GM23338 (cell line): ENCODE results near the gene GRIP2. TPM values are rescaled to one million over a fixed set of nuclear protein-coding genes. Genes with fewer than 3 reads are reported as not detected.

Experiments used
- ATAC-seq: fragments of 200-7000 bp; cut with Tn5 transposase; 3 replicates; pipeline ENCODE4 v1.9.1; 2020
- DNase-seq: peaks from one replicate; pipeline ENCODE4 v3.0.0-alpha.2; 2015; ENCODE audit warnings: low spot score
- H2AFZ ChIP-seq: fragments of 200-600 bp; sonication (generic); 2 replicates; pipeline ENCODE4 v1.8.0; 2016; ENCODE audit warnings: antibody characterized with exemption, mild to moderate bottlenecking, moderate library complexity
- H3F3A ChIP-seq: fragments of 200-600 bp; sonication (generic); replicated peaks from 2 replicates; pipeline ENCODE4 v1.8.0; 2017; ENCODE audit warnings: antibody characterized with exemption, mixed run types, low read depth
- H3K27ac ChIP-seq: fragments of 200-600 bp; sonication (generic); 2 replicates; pipeline ENCODE4 v1.6.1; 2016; ENCODE audit warnings: low read depth
- H3K27me3 ChIP-seq: fragments of 200-600 bp; sonication (generic); 2 replicates; pipeline ENCODE4 v1.8.0; 2016; ENCODE audit warnings: mild to moderate bottlenecking, mixed run types, moderate library complexity; ENCODE audit not compliant: insufficient read depth
- H3K36me3 ChIP-seq: fragments of 200-600 bp; sonication (generic); 2 replicates; pipeline ENCODE4 v1.8.0; 2016; ENCODE audit warnings: mild to moderate bottlenecking; ENCODE audit not compliant: insufficient read depth
- H3K4me1 ChIP-seq: fragments of 200-600 bp; sonication (generic); 2 replicates; pipeline ENCODE4 v1.8.0; 2016; ENCODE audit warnings: mild to moderate bottlenecking, moderate library complexity; ENCODE audit not compliant: insufficient read depth
- H3K4me2 ChIP-seq: fragments of 200-600 bp; sonication (generic); 2 replicates; pipeline ENCODE4 v1.7.1; 2017; ENCODE audit warnings: mixed run types
- H3K4me3 ChIP-seq: fragments of 200-600 bp; sonication (generic); 2 replicates; pipeline ENCODE4 v1.6.1; 2016; ENCODE audit warnings: mixed run types
- H3K79me2 ChIP-seq: fragments of 200-600 bp; sonication (generic); replicated peaks from 2 replicates; pipeline ENCODE4 v1.8.0; 2017; ENCODE audit warnings: mild to moderate bottlenecking; ENCODE audit not compliant: insufficient read depth
- H3K9me2 ChIP-seq: fragments of 200-600 bp; sonication (generic); 2 replicates; pipeline ENCODE4 v1.8.0; 2017; ENCODE audit not compliant: insufficient read depth
- H4K20me1 ChIP-seq: fragments of 200-600 bp; sonication (generic); replicated peaks from 2 replicates; pipeline ENCODE4 v1.8.0; 2017; ENCODE audit warnings: mild to moderate bottlenecking; ENCODE audit not compliant: insufficient read depth
- H3K27ac Mint-ChIP-seq: 2 replicates; pipeline ENCODE4 v1.8.0; 2020; ENCODE audit warnings: inconsistent platforms, mild to moderate bottlenecking, moderate library complexity, mixed read lengths
- H3K27me3 Mint-ChIP-seq: 3 replicates; pipeline ENCODE4 v1.8.0; 2022; ENCODE audit warnings: low read depth, mild to moderate bottlenecking, moderate library complexity, mixed read lengths, inconsistent platforms; ENCODE audit not compliant: insufficient read depth, poor library complexity
- H3K36me3 Mint-ChIP-seq: 3 replicates; pipeline ENCODE4 v1.8.0; 2021; ENCODE audit warnings: low read depth, mild to moderate bottlenecking, inconsistent platforms, moderate library complexity, mixed read lengths
- H3K4me1 Mint-ChIP-seq: 3 replicates; pipeline ENCODE4 v1.8.0; 2020; ENCODE audit warnings: mild to moderate bottlenecking, inconsistent platforms, mixed read lengths
- H3K4me3 Mint-ChIP-seq: 3 replicates; pipeline ENCODE4 v1.8.0; 2021; ENCODE audit warnings: moderate library complexity, mild to moderate bottlenecking, inconsistent platforms, mixed read lengths
- H3K9me3 Mint-ChIP-seq: 3 replicates; pipeline ENCODE4 v1.8.0; 2020; ENCODE audit warnings: moderate library complexity, mild to moderate bottlenecking, inconsistent platforms, mixed read lengths
- CREB1 ChIP-seq: fragments of 250-450 bp; sonication (Bioruptor Pico); IDR thresholded peaks from 2 replicates; pipeline ENCODE4 v1.5.0; 2020; ENCODE audit warnings: low read depth, mild to moderate bottlenecking, moderate library complexity
- EZH2 ChIP-seq: fragments of 200-600 bp; sonication (generic); IDR thresholded peaks from one replicate; pipeline ENCODE4 v1.8.0; 2017; ENCODE audit warnings: antibody characterized with exemption, mild to moderate bottlenecking, low read depth; ENCODE audit not compliant: unreplicated experiment
- EZH2phosphoT487 ChIP-seq: fragments of 200-600 bp; sonication (generic); IDR thresholded peaks from one replicate; pipeline ENCODE4 v1.8.1; 2018; ENCODE audit warnings: antibody characterized with exemption; ENCODE audit not compliant: unreplicated experiment
- JUNB ChIP-seq: IDR thresholded peaks from one replicate; pipeline ENCODE4 v1.6.1; 2016; ENCODE audit warnings: antibody characterized with exemption; ENCODE audit not compliant: unreplicated experiment
- NANOG ChIP-seq: IDR thresholded peaks from 2 replicates; pipeline ENCODE4 v1.6.1; 2016; ENCODE audit warnings: antibody characterized with exemption, borderline replicate concordance
- POLR2AphosphoS5 ChIP-seq: IDR thresholded peaks from 2 replicates; pipeline ENCODE4 v1.6.1; 2016; ENCODE audit warnings: antibody characterized with exemption, low read depth
- ZNF114 ChIP-seq: fragments of 250-450 bp; sonication (Bioruptor Pico); IDR thresholded peaks from 2 replicates; pipeline ENCODE4 v1.5.0; 2020; ENCODE audit warnings: mild to moderate bottlenecking, moderate library complexity
- ZNF331 ChIP-seq: fragments of 250-450 bp; sonication (Bioruptor Pico); IDR thresholded peaks from 2 replicates; pipeline ENCODE4 v1.5.0; 2020; ENCODE audit warnings: low read depth, mild to moderate bottlenecking, moderate library complexity
- ZNF462 ChIP-seq: fragments of 250-450 bp; sonication (Bioruptor Pico); IDR thresholded peaks from 2 replicates; pipeline ENCODE4 v1.5.0; 2020; ENCODE audit warnings: mild to moderate bottlenecking, moderate library complexity
- polyA plus RNA-seq: library from polyadenylated mRNA; unstranded; fragments of >200 nt; fragmentation: Nextera tagmentation; extraction: Ambion mirVana; gene quantifications from 2 replicates; pipeline ENCODE4 v1.2.1, GENCODE V29; 2016
- total RNA-seq: library from RNA; depleted of rRNA; stranded (reverse); fragments of >200 nt; shearing (Covaris generic); gene quantifications from 2 replicates; pipeline ENCODE4 v1.2.3, GENCODE V29; 2014

Gene GRIP2
- total and polyA plus RNA-seq, 2 experiments from 2014 or later = 3.6 to 5.8 TPM

DNA sequence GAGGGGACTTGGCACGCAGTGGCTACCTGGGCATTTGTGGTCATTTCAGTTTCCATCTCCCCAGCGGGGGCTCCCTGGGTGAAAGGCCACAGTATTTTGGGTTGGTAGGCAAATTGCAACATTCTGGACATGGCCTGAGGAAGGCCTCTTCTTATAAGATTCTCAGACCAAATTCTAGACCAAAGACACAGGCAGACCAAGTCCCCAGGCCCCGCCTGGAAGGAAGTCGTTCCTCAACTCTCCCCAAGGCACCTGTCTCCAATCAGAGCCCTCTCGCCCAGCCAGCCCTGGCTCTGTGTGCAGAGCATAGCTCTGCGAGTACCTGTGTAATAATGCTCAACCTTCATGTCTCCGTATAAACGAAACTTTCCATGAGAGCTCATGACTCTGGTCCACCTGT is 53.1 kb downstream of the GRIP2 start:
- peaks cover 16% of the 10 kb centered on the region for H3K27me3 Mint-ChIP-seq
- H3K4me3 Mint-ChIP-seq = no peak overlapping the region
- Histone ChIP-seq H4K20me1 (peaks cover 9% of the 10 kb centered on the region), H3K4me2 (no peak overlapping the region), H3K79me2 (no peaks in the 10 kb centered on the region), H3F3A (no peaks in the 10 kb centered on the region), H3K4me1 (no peaks in the 10 kb centered on the region), H3K27ac (no peak overlapping the region), H3K27me3 (no peaks in the 10 kb centered on the region), H3K4me3 (no peak overlapping the region), H3K36me3 (peaks cover 36% of the 10 kb centered on the region), H2AFZ (no peak overlapping the region), H3K9me2 (no peaks in the 10 kb centered on the region)
- H3K27ac Mint-ChIP-seq = no peak overlapping the region
- H3K36me3 Mint-ChIP-seq = peaks cover 35% of the 10 kb centered on the region
- no peak for TF ChIP-seq CREB1
- TF ChIP-seq EZH2phosphoT487 = no peak
- no peak for TF ChIP-seq ZNF462 (CRISPR knock-in tag)
- no peak for TF ChIP-seq ZNF114
- TF ChIP-seq NANOG = no peak
- TF ChIP-seq ZNF331 (CRISPR knock-in tag) = no peak
- no peak for TF ChIP-seq POLR2AphosphoS5
- no peak for TF ChIP-seq EZH2
- no peak for TF ChIP-seq JUNB
- DNase-seq = no peak
- no peaks in the 10 kb centered on the region; the same call in 2 of the 3 replicates for H3K9me3 Mint-ChIP-seq
- H3K4me1 Mint-ChIP-seq = peaks cover 4% of the 10 kb centered on the region; the same call in 1 of the 3 replicates
- ATAC-seq = no peak
